Measurements from ENCODE around the gene CAB39L.

DNA sequence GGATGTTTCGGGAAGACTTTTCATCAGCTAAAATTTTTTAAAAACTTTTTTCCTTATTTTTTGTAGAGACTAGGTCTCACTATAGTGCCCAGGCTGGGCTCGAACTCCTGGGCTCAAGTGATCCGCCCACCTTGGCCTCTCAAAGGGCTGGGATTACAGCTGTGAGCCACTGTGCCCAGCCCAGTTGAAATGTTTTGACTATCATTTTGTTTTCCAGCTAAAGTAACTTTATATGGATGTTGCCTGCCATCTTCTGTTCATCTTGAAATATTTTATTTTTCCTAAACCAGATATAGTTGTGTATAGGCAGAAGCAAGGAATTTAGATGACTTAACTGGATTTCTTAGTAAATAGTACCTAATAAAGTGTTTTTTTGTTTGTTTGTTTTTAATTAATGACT, 7.0 kb downstream of the CAB39L start:
- TF ChIP-seq POLR2A (IDR thresholded peaks at IDR 0.05) (no peak), POLR2AphosphoS5 (IDR thresholded peaks at IDR 0.05) (no peak)
- TF ChIP-seq, protein P1, sequence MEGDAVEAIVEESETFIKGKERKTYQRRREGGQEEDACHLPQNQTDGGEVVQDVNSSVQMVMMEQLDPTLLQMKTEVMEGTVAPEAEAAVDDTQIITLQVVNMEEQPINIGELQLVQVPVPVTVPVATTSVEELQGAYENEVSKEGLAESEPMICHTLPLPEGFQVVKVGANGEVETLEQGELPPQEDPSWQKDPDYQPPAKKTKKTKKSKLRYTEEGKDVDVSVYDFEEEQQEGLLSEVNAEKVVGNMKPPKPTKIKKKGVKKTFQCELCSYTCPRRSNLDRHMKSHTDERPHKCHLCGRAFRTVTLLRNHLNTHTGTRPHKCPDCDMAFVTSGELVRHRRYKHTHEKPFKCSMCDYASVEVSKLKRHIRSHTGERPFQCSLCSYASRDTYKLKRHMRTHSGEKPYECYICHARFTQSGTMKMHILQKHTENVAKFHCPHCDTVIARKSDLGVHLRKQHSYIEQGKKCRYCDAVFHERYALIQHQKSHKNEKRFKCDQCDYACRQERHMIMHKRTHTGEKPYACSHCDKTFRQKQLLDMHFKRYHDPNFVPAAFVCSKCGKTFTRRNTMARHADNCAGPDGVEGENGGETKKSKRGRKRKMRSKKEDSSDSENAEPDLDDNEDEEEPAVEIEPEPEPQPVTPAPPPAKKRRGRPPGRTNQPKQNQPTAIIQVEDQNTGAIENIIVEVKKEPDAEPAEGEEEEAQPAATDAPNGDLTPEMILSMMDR (IDR thresholded peaks at IDR 0.05 in 8 of 11, conservative IDR thresholded peaks at IDR 0.05 in 3 of 11): peak in 1 of 11 experiments; percentile 30
